K562 (cell line): ENCODE data around the gene PASD1. TPM values are rescaled to one million over a fixed set of nuclear protein-coding genes. Genes with fewer than 3 reads are reported as not detected.

Experiments
- ATAC-seq: fragments of 200-7000 bp; cut with Tn5 transposase; 3 replicates; pipeline ENCODE4 v1.9.1; 2020; ENCODE audit warnings: moderate library complexity
- BruUV-seq: library from RNA; stranded (reverse); fragments of 400-500 nt; replicated peaks from 2 replicates; lab custom pipeline; 2021; lab: Mats Ljungman, UMichigan
- CTCF ChIA-PET: fragments of 300-600 bp; formaldehyde crosslinking; extraction: SDS; loops from one replicate; lab custom pipeline; 2021; ENCODE audit warnings: low intra/inter-chr PET ratio; lab: Yijun Ruan, JAX
- POLR2A ChIA-PET: fragments of 300-600, 350-650 bp; sonication (Branson Sonifier 250); formaldehyde crosslinking; extraction: SDS; loops from one replicate; lab custom pipeline; 2021; ENCODE audit warnings: antibody characterized with exemption, inconsistent platforms; lab: Yijun Ruan, JAX
- DNase-seq, 4 experiments: peaks; one replicate each; pipeline versions ENCODE4 v3.0.0 to v3.0.0-alpha.2; 2011 to 2018; ENCODE audit warnings: low spot score in 3 of 4, mixed read lengths in 3 of 4; ENCODE audit errors: extremely low read depth in 1 of 4
- FAIRE-seq: peaks from 2 replicates; lab custom pipeline; 2011; peaks lifted over from hg19 to GRCh38; lab: Jason Lieb, UNC
- H2AFZ ChIP-seq: 2 replicates; pipeline ENCODE4 v1.6.0; 2011; ENCODE audit warnings: low read depth, low read length, control low read depth, inconsistent platforms
- H3K27ac ChIP-seq: fragments of 200-600 bp; 3 replicates; pipeline ENCODE4 v1.8.0; 2011; ENCODE audit warnings: low read depth, mild to moderate bottlenecking, control low read depth, inconsistent platforms, low read length, moderate library complexity, mixed read lengths; ENCODE audit errors: extremely low read depth
- H3K27me3 ChIP-seq, 2 experiments: fragments of 300-600 bp in 1 of 2; 2 replicates in 1 of 2; 3 replicates in 1 of 2; pipeline versions ENCODE4 v1.6.0 to v1.8.0; 2011; ENCODE audit warnings: inconsistent platforms in 2 of 2, low read length in 2 of 2, mild to moderate bottlenecking in 1 of 2, mixed read lengths in 1 of 2, moderate library complexity in 1 of 2; ENCODE audit not compliant: control insufficient read depth in 2 of 2, insufficient read depth in 2 of 2
- H3K36me3 ChIP-seq: fragments of 300-600 bp; 3 replicates; pipeline ENCODE4 v1.8.0; 2011; ENCODE audit warnings: mild to moderate bottlenecking, low read length, inconsistent platforms; ENCODE audit not compliant: control insufficient read depth, insufficient read depth
- H3K4me1 ChIP-seq, 2 experiments: fragments of 200-600 bp in 1 of 2; replicated peaks in 1 of 2; 2 replicates in 1 of 2; 3 replicates in 1 of 2; pipeline versions ENCODE4 v1.5.1 to v1.8.0; 2011; ENCODE audit warnings: inconsistent platforms in 2 of 2, low read length in 2 of 2, mild to moderate bottlenecking in 1 of 2, mixed read lengths in 1 of 2, moderate library complexity in 1 of 2; ENCODE audit not compliant: control insufficient read depth in 2 of 2, insufficient read depth in 2 of 2
- H3K4me2 ChIP-seq: 2 replicates; pipeline ENCODE4 v1.6.1; 2011; ENCODE audit warnings: low read length, control low read depth, inconsistent platforms, mixed read lengths; ENCODE audit not compliant: insufficient read depth
- H3K4me3 ChIP-seq: fragments of 200-600 bp; sonication (generic), shearing (Covaris generic); 2 replicates; pipeline ENCODE4 v1.5.1; 2016; ENCODE audit warnings: control low read depth, inconsistent platforms
- H3K79me2 ChIP-seq: fragments of 200-600 bp; 3 replicates; pipeline ENCODE4 v1.8.0; 2011; ENCODE audit warnings: low read length, inconsistent platforms; ENCODE audit not compliant: control insufficient read depth, insufficient read depth
- H3K9ac ChIP-seq, 2 experiments: 2 replicates each; pipeline versions ENCODE4 v1.6.0 to v1.6.1; 2011; ENCODE audit warnings: low read depth in 2 of 2, low read length in 2 of 2, control low read depth in 1 of 2, inconsistent platforms in 1 of 2, mild to moderate bottlenecking in 1 of 2, mixed read lengths in 1 of 2; ENCODE audit not compliant: insufficient read depth in 1 of 2
- H3K9me1 ChIP-seq: one replicate; pipeline ENCODE4 v1.6.0; 2011; ENCODE audit warnings: inconsistent platforms, mild to moderate bottlenecking, low read length, moderate library complexity; ENCODE audit not compliant: control insufficient read depth, insufficient read depth
- H3K9me3 ChIP-seq: replicated peaks from 2 replicates; pipeline ENCODE4 v1.5.1; 2011; ENCODE audit warnings: low read depth, low read length, inconsistent platforms; ENCODE audit not compliant: control insufficient read depth, insufficient read depth
- H4K20me1 ChIP-seq: replicated peaks from 2 replicates; pipeline ENCODE4 v1.6.1; 2011; ENCODE audit warnings: low read length, inconsistent platforms, mixed read lengths; ENCODE audit not compliant: control insufficient read depth, insufficient read depth
- ARID1B ChIP-seq: fragments of 450-650 bp; IDR thresholded peaks from 2 replicates; pipeline ENCODE4 v1.6.1; 2016; ENCODE audit warnings: antibody characterized with exemption, mild to moderate bottlenecking, inconsistent platforms
- CBFA2T2 ChIP-seq: fragments of 450-650 bp; conservative IDR thresholded peaks from 2 replicates; pipeline ENCODE4 v1.6.1; 2017; ENCODE audit warnings: mild to moderate bottlenecking
- CBFA2T3 ChIP-seq: fragments of 450-650 bp; IDR thresholded peaks from 2 replicates; pipeline ENCODE4 v1.6.1; 2017
- KDM1A ChIP-seq, 2 experiments: fragments of 450-650 bp; IDR thresholded peaks; 2 replicates each; pipeline ENCODE4 v1.6.1; 2016; ENCODE audit warnings: mild to moderate bottlenecking in 2 of 2
- MAFF ChIP-seq: IDR thresholded peaks from 2 replicates; pipeline ENCODE4 v1.6.1; 2012; ENCODE audit warnings: low read length, improper control_type of control experiment
- NCOR1 ChIP-seq: fragments of 450-650 bp; IDR thresholded peaks from 2 replicates; pipeline ENCODE4 v1.6.1; 2016; ENCODE audit warnings: mild to moderate bottlenecking, moderate library complexity
- NR4A1 ChIP-seq, 2 experiments: fragments of 250-450 bp in 1 of 2; fragments of 450-650 bp in 1 of 2; sonication (Bioruptor Pico) in 1 of 2; IDR thresholded peaks; 2 replicates each; pipeline versions ENCODE4 v1.4.0 to v1.6.1; 2016 to 2020; ENCODE audit warnings: mild to moderate bottlenecking in 2 of 2, missing compliant biosample characterization in 1 of 2, missing genetic modification characterization in 1 of 2, moderate library complexity in 1 of 2
- TAL1 ChIP-seq: fragments of 450-650 bp; IDR thresholded peaks from 2 replicates; pipeline ENCODE4 v1.6.1; 2016; ENCODE audit warnings: mild to moderate bottlenecking
- TCF3 ChIP-seq: sonication (generic); formaldehyde crosslinking; IDR thresholded peaks from 2 replicates; pipeline ENCODE4 v1.4.0; 2020; ENCODE audit warnings: mild to moderate bottlenecking, missing genetic modification reagents
- TEAD4 ChIP-seq, 2 experiments: sonication (generic) in 1 of 2; formaldehyde crosslinking in 1 of 2; IDR thresholded peaks; 2 replicates each; pipeline versions ENCODE4 v1.6.1 to v1.8.0; 2012 to 2022; ENCODE audit warnings: borderline replicate concordance in 1 of 2, inconsistent platforms in 1 of 2, low read length in 1 of 2, mild to moderate bottlenecking in 1 of 2, missing genetic modification reagents in 1 of 2
- WGBS: fragments of 100-300 bp; shearing (Covaris generic); methylation state at CpG from one replicate; pipeline ENCODE4 v1.1.6; 2016; ENCODE audit warnings: low coverage, mixed read lengths; ENCODE audit not compliant: insufficient coverage; ENCODE audit errors: missing lambda C conversion rate; 5-methylcytosine and 5-hydroxymethylcytosine counted together
- in situ Hi-C: fragments of 300-500 bp; cut with MboI; formaldehyde crosslinking; loops from 4 replicates; pipeline ENCODE4 v1.15.0; 2018; ENCODE audit warnings: inconsistent platforms, mixed read lengths
- intact Hi-C: fragments of 100-400 bp; cut with micrococcal nuclease; formaldehyde crosslinking; loops from 2 replicates; pipeline ENCODE4 v1.14.2; 2022
- polyA plus RNA-seq, 8 experiments: library from polyadenylated mRNA; depleted of rRNA in 4 of 8; stranded (reverse) in 5 of 8; unstranded in 3 of 8; fragments of >200 nt; fragmentation: Nextera tagmentation in 2 of 8; fragmentation: Illumina TruSeq in 1 of 8; extraction: Ambion mirVana in 2 of 8; extraction: Trizol in 1 of 8; gene quantifications; 2 replicates each; pipeline versions ENCODE4 v1.2.1 to v1.2.3, GENCODE V29; 2011 to 2014; ENCODE audit warnings: inconsistent platforms in 1 of 8, missing spikeins in 1 of 8
- total RNA-seq, 7 experiments: library from RNA; depleted of rRNA in 6 of 7; stranded (reverse); fragments of >200 nt in 6 of 7; fragmentation: Illumina TruSeq in 2 of 7; extraction: Trizol in 2 of 7; gene quantifications; 2 replicates each; pipeline versions ENCODE4 v1.2.1 to v1.2.3, GENCODE V29; 2011 to 2021; ENCODE audit warnings: low replicate concordance in 1 of 7
- TF ChIP-seq, protein P1 (sequence below): sonication (generic); formaldehyde crosslinking; IDR thresholded peaks from 2 replicates; pipeline ENCODE4 v1.8.0; 2022; ENCODE audit warnings: mild to moderate bottlenecking, missing genetic modification reagents, borderline replicate concordance

Gene PASD1
- total and polyA plus RNA-seq, 9 of the 15 experiments (the other 6 are each of a cell fraction or from before 2014, with no cell fraction given) = 1.7 to 12.8 (median 9.6) TPM

DNA sequence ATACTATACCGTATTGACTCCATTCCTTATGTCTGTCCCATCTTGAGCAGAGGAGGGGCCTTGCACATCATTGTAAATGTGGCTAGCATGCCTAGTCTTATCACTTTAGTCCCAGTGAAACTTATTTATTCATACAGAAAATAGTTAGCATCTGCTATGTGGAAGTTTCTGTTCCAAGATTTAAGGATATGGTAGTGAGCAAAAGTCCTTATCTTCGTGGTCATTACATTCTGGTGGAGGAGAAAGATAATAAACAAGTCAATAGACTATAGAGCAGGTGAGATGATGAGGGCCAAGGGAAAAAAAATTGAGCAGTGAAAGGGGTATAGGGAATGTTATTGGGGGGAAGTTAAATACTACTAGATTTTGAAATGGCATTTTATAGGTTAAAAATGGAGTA is 68.3 kb downstream of the PASD1 start:
- Histone ChIP-seq H2AFZ (0 out of 2 replicates have a peak overlapping the region, but pooled peaks have one; percentile 49), H3K4me3 (no peak overlapping the region), H4K20me1 (no peaks in the 10 kb centered on the region), H3K4me1 (peaks cover 8 to 12% of the 10 kb centered on the region in 2 experiments; a peak in 3 of 5 replicates), H3K79me2 (no peaks in the 10 kb centered on the region), H3K27me3 (no peaks in the 10 kb centered on the region), H3K27ac (peak overlapping the region; percentile 59; the same call in 1 of the 3 replicates), H3K9me3 (no peaks in the 10 kb centered on the region), H3K9me1 (no peaks in the 10 kb centered on the region), H3K4me2 (peak overlapping the region; percentile 11; the same call in 1 of the 2 replicates), H3K9ac (no peak overlapping the region), H3K36me3 (no peaks in the 10 kb centered on the region)
- DNase-seq (peak in 1 of 4 experiments; percentile 8), ATAC-seq (peak; percentile 37; the same call in 2 of the 3 replicates), FAIRE-seq (no peak)
- BruUV-seq = no TSS peak
- ChIA-PET CTCF (no interaction called here), POLR2A (no interaction called here)
- intact Hi-C loops = no loop called here
- 6% methylated on average over 2 of the region's 2 CpGs for WGBS
- TF ChIP-seq TEAD4 (IDR thresholded peaks at IDR 0.05; ENCODE audit: low read length) (peak; percentile 68), TEAD4 (CRISPR knock-in tag; IDR thresholded peaks at IDR 0.05; ENCODE audit: borderline replicate concordance) (no peak), MAFF (no peak), CBFA2T3 (peak; percentile 54), KDM1A (IDR thresholded peaks at IDR 0.05) (no peak), NR4A1 (CRISPR knock-in tag; IDR thresholded peaks at IDR 0.05) (no peak), NR4A1 (tag; IDR thresholded peaks at IDR 0.05) (0 out of 2 replicates have a peak, but pooled peaks have one; percentile 28), NCOR1 (peak; percentile 9; the same call in 1 of the 2 replicates), TAL1 (peak; percentile 53), TCF3 (CRISPR knock-in tag) (peak; percentile 17; the same call in 1 of the 2 replicates), CBFA2T2 (peak; percentile 48), ARID1B (peak; percentile 42; the same call in 1 of the 2 replicates)
- TF ChIP-seq, protein P1, sequence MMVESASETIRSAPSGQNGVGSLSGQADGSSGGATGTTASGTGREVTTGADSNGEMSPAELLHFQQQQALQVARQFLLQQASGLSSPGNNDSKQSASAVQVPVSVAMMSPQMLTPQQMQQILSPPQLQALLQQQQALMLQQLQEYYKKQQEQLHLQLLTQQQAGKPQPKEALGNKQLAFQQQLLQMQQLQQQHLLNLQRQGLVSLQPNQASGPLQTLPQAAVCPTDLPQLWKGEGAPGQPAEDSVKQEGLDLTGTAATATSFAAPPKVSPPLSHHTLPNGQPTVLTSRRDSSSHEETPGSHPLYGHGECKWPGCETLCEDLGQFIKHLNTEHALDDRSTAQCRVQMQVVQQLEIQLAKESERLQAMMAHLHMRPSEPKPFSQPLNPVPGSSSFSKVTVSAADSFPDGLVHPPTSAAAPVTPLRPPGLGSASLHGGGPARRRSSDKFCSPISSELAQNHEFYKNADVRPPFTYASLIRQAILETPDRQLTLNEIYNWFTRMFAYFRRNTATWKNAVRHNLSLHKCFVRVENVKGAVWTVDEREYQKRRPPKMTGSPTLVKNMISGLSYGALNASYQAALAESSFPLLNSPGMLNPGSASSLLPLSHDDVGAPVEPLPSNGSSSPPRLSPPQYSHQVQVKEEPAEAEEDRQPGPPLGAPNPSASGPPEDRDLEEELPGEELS (CRISPR knock-in tag) = no peak
- TF ChIP-seq, all 486 proteins: peak for 8
- in situ Hi-C loops = no loop called here
